GM13977 (cell line): ENCODE measurements around the gene CUTA.

Source experiments
- DNase-seq: peaks from one replicate; pipeline ENCODE4 v3.0.0; 2012; ENCODE audit warnings: low spot score
- in situ Hi-C: fragments of 300-500 bp; cut with MboI; formaldehyde crosslinking; loops from one replicate; pipeline ENCODE4 v1.12.0; 2022; ENCODE audit warnings: low sequenced_read_pairs, low pct_unique_long_range_greater_than_20kb, mixed read lengths, inconsistent platforms; ENCODE audit not compliant: unreplicated experiment
- TF ChIP-seq, protein P1 (sequence below): IDR thresholded peaks from 2 replicates; pipeline ENCODE4 v1.5.1; 2012; ENCODE audit warnings: mild to moderate bottlenecking, control low read depth; ENCODE audit not compliant: insufficient read depth; ENCODE audit errors: extremely low read depth, missing control alignments

The CUTA gene

DNA sequence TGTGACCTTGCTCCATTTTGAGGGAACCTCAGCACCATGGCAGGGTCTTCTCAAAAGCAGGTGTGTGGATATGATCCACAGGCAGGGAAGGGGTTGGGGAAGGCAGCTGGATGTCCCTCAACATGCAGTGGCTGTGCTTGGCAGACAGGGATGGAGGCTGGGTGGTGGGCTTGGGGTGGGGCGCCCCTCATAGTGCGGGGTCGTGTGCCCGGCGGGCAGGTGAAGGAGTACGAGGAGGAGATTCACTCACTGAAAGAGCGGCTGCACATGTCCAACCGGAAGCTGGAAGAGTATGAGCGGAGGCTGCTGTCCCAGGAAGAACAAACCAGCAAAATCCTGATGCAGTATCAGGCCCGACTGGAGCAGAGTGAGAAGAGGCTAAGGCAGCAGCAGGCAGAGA lies 28.4 kb upstream of the CUTA start:
- in situ Hi-C loops: no loop called here

DNA sequence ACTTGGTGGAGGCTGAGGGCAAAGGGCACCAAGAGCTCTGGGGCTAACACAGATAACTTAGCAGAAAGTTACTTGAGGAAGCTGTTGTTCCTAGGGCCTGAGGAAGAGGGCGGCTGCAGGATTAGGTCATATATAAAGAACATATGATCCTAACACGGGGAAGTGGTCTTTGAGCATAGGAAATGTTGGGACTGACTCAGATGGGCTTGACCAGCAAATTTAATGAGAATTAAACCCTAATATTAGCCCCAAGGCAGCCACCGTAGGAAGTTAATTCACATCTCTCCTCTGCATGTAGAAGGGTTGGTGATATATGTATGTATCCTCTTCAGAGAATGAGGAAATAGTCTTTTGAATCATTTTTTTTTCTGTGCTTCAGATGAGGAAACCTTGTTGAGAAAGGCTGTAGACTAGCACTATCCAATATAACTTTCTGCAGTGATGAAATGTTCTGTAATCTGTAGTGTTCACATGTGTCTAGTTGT lies 27.3 kb upstream of the CUTA start:
- TF ChIP-seq, protein P1, sequence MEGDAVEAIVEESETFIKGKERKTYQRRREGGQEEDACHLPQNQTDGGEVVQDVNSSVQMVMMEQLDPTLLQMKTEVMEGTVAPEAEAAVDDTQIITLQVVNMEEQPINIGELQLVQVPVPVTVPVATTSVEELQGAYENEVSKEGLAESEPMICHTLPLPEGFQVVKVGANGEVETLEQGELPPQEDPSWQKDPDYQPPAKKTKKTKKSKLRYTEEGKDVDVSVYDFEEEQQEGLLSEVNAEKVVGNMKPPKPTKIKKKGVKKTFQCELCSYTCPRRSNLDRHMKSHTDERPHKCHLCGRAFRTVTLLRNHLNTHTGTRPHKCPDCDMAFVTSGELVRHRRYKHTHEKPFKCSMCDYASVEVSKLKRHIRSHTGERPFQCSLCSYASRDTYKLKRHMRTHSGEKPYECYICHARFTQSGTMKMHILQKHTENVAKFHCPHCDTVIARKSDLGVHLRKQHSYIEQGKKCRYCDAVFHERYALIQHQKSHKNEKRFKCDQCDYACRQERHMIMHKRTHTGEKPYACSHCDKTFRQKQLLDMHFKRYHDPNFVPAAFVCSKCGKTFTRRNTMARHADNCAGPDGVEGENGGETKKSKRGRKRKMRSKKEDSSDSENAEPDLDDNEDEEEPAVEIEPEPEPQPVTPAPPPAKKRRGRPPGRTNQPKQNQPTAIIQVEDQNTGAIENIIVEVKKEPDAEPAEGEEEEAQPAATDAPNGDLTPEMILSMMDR: no peak
- in situ Hi-C loops: no loop called here
- DNase-seq: no peak

More for the DNA sequence above, 28.4 kb upstream of the CUTA start:
- DNase-seq: no peak
- TF ChIP-seq, protein P1: no peak

DNA sequence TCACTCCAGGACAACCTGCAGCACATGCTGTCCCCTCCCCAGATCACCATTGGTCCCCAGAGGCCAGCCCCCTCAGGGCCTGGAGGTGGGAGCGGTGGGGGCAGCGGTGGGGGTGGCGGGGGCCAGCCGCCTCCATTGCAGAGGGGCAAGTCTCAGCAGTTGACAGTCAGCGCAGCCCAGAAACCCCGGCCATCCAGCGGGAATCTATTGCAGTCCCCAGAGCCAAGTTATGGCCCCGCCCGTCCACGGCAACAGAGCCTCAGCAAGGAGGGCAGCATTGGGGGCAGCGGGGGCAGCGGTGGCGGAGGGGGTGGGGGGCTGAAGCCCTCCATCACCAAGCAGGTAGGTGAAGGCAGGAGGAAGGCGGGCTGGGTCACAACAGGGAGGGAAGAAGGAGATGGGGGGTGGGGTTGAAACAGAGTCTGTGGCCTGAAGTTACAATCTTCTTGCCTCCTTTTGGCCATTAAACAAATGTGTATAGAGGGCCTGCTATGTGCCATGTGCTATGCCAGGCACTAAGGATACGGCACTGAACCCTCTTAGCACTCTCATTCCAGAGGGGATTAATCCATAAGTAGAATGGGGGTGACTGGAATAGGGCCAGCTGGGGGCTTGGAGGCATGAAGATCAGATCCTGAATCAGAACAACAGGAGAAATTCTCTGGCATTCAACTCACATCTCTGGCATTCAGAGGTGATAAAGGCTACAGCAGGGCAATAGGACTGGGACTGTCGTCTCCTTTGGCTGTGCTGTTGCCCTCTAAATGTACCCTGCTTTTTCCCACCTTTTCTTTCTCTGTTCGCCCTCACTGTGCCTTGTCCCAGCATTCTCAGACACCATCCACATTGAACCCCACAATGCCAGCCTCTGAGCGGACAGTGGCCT lies 26.0 kb upstream of the CUTA start:
- in situ Hi-C loops: no loop called here
- TF ChIP-seq, protein P1: no peak
- no peak for DNase-seq

DNA sequence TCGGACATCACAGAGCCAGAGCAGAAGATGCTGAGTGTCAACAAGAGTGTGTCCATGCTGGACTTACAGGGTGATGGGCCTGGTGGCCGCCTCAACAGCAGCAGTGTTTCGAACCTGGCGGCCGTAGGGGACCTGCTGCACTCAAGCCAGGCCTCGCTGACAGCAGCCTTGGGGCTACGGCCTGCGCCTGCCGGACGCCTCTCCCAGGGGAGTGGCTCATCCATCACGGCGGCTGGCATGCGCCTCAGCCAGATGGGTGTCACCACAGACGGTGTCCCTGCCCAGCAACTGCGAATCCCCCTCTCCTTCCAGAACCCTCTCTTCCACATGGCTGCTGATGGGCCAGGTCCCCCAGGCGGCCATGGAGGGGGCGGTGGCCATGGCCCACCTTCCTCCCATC lies 25.1 kb upstream of the CUTA start:
- in situ Hi-C loops: no loop called here
- no peak for DNase-seq
- TF ChIP-seq, protein P1: no peak

DNA sequence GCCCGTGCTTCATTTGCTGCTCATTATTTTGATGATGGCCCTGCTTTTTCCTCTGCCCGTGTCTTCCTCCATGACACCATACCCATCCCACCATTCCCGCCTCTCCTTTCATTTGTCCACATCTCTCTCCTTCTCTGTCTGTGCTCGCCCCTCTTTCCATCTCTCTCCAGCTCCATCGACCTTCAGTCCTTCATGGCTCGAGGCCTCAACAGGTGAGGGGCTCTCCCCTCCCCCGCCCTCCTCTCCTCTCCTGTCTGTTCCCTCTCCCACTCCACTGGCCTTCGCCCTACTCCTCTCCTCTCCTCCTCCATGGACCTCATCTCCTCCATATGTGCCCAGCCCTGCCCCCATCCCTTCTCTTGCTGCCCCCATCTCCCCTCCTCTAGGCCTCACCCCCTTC lies 24.4 kb upstream of the CUTA start:
- in situ Hi-C loops: no loop called here
- DNase-seq: no peak
- TF ChIP-seq, protein P1: no peak

DNA sequence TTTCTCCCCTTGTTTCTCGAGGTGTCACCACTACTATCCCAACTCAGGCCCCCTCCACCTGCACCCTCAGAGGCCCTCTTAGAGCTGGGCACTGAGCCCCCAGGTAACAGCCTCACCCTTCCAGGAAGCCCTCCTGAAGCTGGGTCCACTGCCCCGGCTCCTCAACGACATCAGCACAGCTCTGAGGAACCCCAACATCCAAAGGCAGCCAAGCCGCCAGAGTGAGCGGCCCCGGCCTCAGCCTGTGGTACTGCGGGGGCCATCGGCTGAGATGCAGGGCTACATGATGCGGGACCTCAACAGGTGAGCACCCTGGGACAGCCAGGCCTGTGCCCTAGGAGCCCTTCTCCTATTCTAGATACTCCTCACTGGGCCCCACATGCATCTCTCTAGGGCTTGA lies 23.6 kb upstream of the CUTA start:
- no peak for DNase-seq
- in situ Hi-C loops: no loop called here
- TF ChIP-seq, protein P1: no peak
